Mesothelial cell of epicardium (in vitro differentiated cells): ENCODE measurements around the gene MYCL. TPM values are rescaled to one million over a fixed set of nuclear protein-coding genes. Genes with fewer than 3 reads are reported as not detected.

Experiments
- DNase-seq, 2 experiments: peaks; one replicate each; pipeline ENCODE4 v3.0.0; 2021; ENCODE audit warnings: low spot score in 2 of 2; ENCODE audit not compliant: unreplicated experiment in 2 of 2
- H3K27ac Mint-ChIP-seq: 2 replicates; pipeline ENCODE4 v1.8.0; 2021; ENCODE audit warnings: mixed read lengths
- H3K27me3 Mint-ChIP-seq: 2 replicates; pipeline ENCODE4 v1.8.0; 2021; ENCODE audit warnings: low read depth, mixed read lengths
- H3K36me3 Mint-ChIP-seq: 2 replicates; pipeline ENCODE4 v1.8.0; 2021; ENCODE audit warnings: mixed read lengths
- H3K4me1 Mint-ChIP-seq: 2 replicates; pipeline ENCODE4 v1.8.0; 2021; ENCODE audit warnings: mixed read lengths
- H3K4me3 Mint-ChIP-seq: 2 replicates; pipeline ENCODE4 v1.8.0; 2021; ENCODE audit warnings: mild to moderate bottlenecking, moderate library complexity, mixed read lengths
- H3K9me3 Mint-ChIP-seq: 2 replicates; pipeline ENCODE4 v1.8.0; 2021; ENCODE audit warnings: mixed read lengths
- CTCF ChIP-seq: fragments of 200-600 bp; sonication (generic); IDR thresholded peaks from one replicate; pipeline ENCODE4 v1.5.0; 2021; ENCODE audit warnings: antibody characterized with exemption; ENCODE audit not compliant: unreplicated experiment
- total RNA-seq: library from RNA; stranded (reverse); gene quantifications from 3 replicates; pipeline ENCODE4 v1.2.1, GENCODE V29; 2021

Gene MYCL
- total RNA-seq, 1 donor from 2014 or later = 25.0 TPM

- Mint-ChIP-seq H3K27ac (peak overlapping the region; percentile 5), H3K4me3 (no peak overlapping the region), H3K27me3 (no peaks in the 10 kb centered on the region), H3K4me1 (peaks cover 22% of the 10 kb centered on the region), H3K9me3 (peaks cover 5% of the 10 kb centered on the region), H3K36me3 (peaks cover 23% of the 10 kb centered on the region)
- TF ChIP-seq CTCF = no peak
- DNase-seq = no peak
Measured at GRCh38 chr1:39857126-39857878, 44.4 kb downstream of the MYCL start.

DNA sequence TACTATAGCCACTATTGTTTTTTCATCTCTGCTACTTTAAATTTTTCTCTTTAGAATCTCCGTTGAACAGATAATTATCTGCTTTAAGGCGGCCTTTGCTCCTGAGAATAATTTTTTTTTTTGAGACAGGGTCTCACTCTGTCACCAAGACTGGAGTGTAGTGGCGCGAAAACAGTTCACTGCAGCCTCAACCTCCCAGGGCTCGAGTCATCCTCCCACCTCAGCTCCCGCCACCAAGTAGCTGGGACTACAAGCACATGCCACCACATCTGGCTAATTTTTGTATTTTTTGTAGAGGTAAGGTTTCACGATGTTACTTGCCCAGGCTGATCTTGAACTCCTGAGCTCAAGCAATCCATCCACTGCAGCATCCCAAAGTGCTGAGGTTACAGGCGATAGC lies 47.0 kb downstream of the MYCL start:
- TF ChIP-seq CTCF = no peak
- H3K4me1 Mint-ChIP-seq = peaks cover 34% of the 10 kb centered on the region

GRCh38 chr1:39854314-39854713 lies 47.4 kb downstream of the MYCL start:
- Mint-ChIP-seq H3K27me3 (no peaks in the 10 kb centered on the region), H3K4me3 (no peak overlapping the region), H3K9me3 (no peaks in the 10 kb centered on the region), H3K4me1 (peaks cover 38% of the 10 kb centered on the region), H3K27ac (no peak overlapping the region), H3K36me3 (peaks cover 18% of the 10 kb centered on the region)
- no peak for TF ChIP-seq CTCF
- DNase-seq = no peak

More for the DNA sequence above, 47.0 kb downstream of the MYCL start:
- Mint-ChIP-seq H3K27ac (no peak overlapping the region), H3K27me3 (no peaks in the 10 kb centered on the region), H3K4me3 (no peak overlapping the region), H3K9me3 (no peaks in the 10 kb centered on the region), H3K36me3 (peaks cover 18% of the 10 kb centered on the region)
- no peak for DNase-seq

- Mint-ChIP-seq H3K27ac (peak overlapping the region; percentile 66), H3K36me3 (peaks cover 19% of the 10 kb centered on the region)
- no peak for DNase-seq
Measured at GRCh38 chr1:39852876-39853275, 48.8 kb downstream of the MYCL start.

GRCh38 chr1:39852214-39852791 lies 49.4 kb downstream of the MYCL start:
- H3K27me3 Mint-ChIP-seq = no peaks in the 10 kb centered on the region
- no peaks in the 10 kb centered on the region for H3K9me3 Mint-ChIP-seq
- H3K36me3 Mint-ChIP-seq = peaks cover 25% of the 10 kb centered on the region
- no peak for DNase-seq
- H3K4me1 Mint-ChIP-seq = peaks cover 39% of the 10 kb centered on the region
- no peak overlapping the region for H3K4me3 Mint-ChIP-seq
- TF ChIP-seq CTCF = no peak
- peak overlapping the region; percentile 66 for H3K27ac Mint-ChIP-seq

More at GRCh38 chr1:39852876-39853275, 48.8 kb downstream of the MYCL start:
- no peaks in the 10 kb centered on the region for H3K27me3 Mint-ChIP-seq
- peaks cover 36% of the 10 kb centered on the region for H3K4me1 Mint-ChIP-seq
- no peak for TF ChIP-seq CTCF
- H3K9me3 Mint-ChIP-seq = no peaks in the 10 kb centered on the region
- no peak overlapping the region for H3K4me3 Mint-ChIP-seq
